ENCODE data around the gene C1QTNF4.
"Not testable (repeated sequence)": the region's sequence is repeated elsewhere in the genome, so short reads cannot be mapped to it uniquely, and the experiment has no call there.

C1QTNF4 gene

DNA sequence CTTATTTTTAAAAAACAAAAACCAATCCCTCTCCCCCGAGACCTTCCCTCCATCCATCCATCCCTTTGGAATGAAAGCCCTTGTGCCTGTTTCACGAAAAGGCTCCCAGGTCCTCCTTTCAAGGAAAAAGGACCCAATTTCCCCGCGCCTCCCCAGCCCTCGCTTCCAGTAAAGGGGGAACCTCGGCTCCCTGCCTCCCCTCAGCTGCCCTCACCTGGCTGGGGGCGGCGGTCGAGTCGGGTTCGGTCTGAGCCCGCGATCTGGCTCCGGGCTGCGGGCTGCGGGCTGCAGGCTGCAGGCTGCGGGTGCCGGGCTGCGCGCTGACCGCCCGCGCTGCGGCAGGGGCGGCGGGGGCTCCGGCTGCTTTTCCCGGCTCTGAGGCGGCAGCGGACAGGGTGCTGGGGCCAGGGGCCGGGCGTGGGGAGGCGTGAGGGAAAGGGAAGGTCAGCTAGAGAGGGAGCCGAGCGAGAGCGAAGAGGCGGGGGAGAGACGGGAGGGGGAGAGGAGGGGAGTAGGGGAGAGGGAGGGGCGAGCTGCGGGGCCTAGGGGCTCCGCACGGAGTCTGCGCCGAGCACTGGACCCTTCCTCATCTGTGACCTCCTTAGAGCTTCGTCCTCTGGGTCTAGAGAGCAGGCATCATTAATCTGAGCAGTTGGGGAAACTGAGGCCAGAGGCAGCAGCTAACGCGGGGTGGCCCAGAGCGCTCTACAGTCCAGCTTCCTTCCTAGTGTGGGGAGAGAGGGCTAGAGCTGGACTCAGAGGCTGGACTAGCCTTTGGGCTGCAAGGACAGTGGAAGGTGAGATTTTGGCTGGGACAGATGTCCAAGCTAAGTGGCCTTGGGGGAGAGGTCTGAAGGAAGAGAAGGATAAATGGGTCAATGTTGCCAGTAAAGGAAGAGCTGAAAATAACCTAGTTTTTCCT lies at the start of gene C1QTNF4:
TSS of gene C1QTNF4 (minus strand) at position 478 of the 922 bp plus-strand sequence. CDS start 3,601 bp downstream, outside the sequence.
- DNase-seq (ENCODE audit: low read depth) = no peak

DNA sequence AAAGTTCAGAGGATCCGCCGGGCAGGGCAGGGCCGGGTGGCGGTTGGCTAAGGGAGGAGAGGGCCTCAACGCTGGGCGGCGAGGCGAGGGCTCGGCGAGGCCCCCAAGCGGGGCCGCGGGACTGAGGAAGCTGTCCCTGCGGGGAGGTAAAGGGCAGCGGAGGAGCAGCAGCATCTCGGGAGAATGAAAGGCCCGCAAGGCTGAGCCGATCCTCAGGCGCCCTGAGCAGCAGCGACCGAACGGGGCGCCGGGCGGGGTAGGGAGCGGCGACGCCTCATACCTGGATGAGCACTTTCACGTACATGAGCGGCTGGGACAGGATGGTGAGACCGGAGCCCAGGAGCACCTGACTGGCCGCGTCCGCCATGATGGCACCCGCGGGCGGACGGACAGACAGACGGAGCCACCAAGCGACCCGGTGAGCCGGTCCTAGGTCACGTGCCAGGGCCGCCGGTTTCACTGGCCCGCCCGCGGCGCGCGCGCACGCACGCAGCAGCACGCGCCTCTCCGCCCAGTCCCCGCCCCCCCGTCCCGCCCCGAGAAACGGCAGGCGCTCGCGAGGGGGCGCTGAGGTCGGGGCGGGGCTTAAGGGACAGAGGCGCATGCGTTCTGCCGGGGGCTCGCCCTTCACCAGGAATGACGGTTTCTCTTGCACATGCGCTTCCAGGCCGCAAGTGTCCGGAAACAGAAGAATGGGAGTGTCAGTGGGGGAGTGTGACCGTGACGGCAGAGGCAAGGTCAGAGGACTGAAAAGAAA lies 48.1 kb upstream of the C1QTNF4 start, which contains the start of gene MTCH2:
TSS of gene MTCH2 (minus strand) at position 461 of the 757 bp plus-strand sequence. CDS start at position 367, 94 bp downstream.
- DNase-seq (ENCODE audit: low read depth) = peak; percentile 97

DNA sequence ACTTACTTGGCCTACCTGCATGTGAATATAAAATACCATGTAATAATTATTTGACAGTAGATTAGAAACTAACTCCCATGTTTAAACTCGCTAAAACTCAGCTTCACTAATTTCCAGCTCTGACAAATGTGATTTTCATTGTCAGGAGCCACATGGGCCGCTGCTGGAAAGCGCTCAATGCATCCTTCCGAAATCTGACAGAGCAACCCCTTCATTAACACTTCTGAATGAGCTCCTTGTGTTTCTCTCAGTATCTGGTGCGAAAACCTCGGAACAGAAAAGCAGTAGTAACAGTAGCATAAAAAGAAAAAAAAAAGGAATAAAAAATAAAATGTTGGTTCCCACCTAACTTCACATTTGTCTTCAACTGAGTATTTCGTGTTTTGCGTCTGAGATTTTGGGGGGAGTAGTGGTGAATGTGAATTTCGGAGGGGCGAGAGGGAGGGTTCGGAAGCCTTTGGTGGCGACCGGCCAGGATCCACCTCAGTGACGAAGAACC lies 47.4 kb upstream of the C1QTNF4 start:
- DNase-seq (ENCODE audit: low read depth) = no peak

DNA sequence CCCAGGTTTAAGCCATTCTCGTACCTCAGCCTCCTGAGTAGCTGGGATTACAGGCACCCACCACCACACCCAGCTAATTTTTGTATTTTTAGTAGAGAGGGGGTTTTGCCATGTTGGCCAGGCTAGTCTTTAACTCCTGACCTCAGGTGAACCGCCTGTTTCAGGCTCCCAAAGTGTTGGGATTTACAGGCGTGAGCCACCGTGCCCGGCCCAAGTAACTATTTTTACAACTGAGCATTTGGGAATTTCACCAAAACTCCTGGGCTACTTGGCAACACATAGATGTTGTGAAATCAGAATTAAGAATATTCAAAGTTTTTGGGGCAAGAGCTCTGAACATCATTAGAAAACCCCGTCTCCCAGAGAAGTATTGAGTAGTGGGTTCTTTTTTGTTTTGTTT lies 46.3 kb upstream of the C1QTNF4 start:
- peak; percentile 47 for DNase-seq (ENCODE audit: low read depth)

GRCh38 chr11:47636331-47636730 lies 42.1 kb upstream of the C1QTNF4 start:
- not testable (repeated sequence) for DNase-seq (ENCODE audit: low read depth)

GRCh38 chr11:47631473-47631872 lies 37.3 kb upstream of the C1QTNF4 start:
- DNase-seq (ENCODE audit: low read depth) = no peak

- DNase-seq (ENCODE audit: low read depth) = no peak
Observed at GRCh38 chr11:47628026-47628425, 33.8 kb upstream of the C1QTNF4 start.

DNA sequence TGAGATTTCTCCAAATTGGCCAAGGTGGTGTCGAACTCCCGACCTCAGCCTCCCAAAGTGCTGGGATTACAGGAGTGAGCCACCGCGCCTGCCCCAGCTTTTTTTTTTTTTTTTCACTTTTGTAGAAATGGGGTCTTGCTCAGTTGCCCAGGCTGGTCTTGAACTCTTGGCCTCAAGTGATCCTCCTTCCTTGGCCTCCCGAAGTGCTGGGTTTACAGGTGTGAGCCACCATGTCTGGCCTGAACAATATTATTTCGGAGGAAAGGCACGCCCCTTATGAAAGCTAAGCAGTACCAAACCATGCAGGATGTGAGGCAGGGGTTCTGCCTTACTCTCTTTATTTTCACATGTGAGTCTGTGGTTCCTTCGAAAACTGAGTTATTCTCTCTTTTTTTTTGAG lies 32.0 kb upstream of the C1QTNF4 start:
- no peak for DNase-seq (ENCODE audit: low read depth)

GRCh38 chr11:47620836-47621378 lies 26.7 kb upstream of the C1QTNF4 start:
- DNase-seq (ENCODE audit: low read depth) = no peak

GRCh38 chr11:47617417-47617809 lies 23.2 kb upstream of the C1QTNF4 start:
- DNase-seq (ENCODE audit: low read depth) = peak; percentile 56

DNA sequence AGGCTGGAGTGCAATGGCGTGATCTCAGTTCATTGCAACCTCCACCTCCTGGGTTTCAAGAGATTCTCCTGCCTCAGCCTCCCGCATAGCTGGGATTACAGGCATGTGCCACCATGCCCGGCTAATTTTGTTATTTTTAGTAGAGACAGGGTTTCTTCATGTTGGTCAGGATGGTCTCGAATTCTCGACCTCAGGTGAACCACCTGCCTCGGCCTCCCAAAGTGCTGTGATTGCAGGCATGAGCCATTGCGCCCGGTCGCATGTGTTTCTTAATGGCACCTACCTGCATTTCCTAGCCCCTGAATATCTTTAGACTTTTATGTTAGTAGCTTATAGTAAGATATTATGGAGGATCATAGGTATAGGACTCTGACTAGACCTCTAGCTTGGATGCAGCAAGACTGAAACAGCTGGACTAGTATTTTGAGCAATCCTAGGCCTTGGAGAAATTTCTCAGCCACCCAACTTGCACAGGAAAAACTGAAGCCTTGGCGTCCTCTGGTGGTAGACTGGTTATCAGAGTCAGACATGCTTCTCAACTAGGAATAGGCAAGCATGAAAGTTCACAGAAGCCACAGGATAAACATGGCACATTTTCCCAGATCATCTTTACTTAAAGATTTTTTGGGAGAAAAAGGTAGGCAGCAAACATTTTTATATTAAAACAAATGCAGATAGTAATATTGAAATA lies 22.7 kb upstream of the C1QTNF4 start:
- DNase-seq (ENCODE audit: low read depth) = peak; percentile 80

GRCh38 chr11:47615249-47615648 lies 21.0 kb upstream of the C1QTNF4 start:
- DNase-seq (ENCODE audit: low read depth) = no peak

GRCh38 chr11:47611348-47611794 lies 17.2 kb upstream of the C1QTNF4 start:
- DNase-seq (ENCODE audit: low read depth) = peak; percentile 19

DNA sequence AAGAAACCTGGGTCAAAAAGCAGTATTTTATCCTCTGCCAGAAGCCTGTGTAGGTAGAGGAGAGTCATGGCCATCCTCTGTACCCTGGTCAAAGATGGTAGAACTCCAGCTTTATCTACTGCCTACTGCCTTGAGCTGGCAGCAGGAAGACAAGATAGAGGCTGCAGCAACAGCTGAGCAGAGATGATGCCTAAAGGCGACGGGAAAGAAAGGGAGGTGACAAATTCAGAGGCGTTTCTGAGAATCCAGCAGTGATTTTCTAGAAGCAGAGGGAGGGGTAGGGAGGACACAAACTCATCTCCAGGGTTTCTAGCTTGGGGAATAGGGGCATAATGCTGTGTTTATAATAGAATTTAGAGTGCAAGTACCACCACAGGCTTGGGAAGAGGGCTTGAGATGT lies 15.5 kb upstream of the C1QTNF4 start:
- DNase-seq (ENCODE audit: low read depth) = no peak

DNA sequence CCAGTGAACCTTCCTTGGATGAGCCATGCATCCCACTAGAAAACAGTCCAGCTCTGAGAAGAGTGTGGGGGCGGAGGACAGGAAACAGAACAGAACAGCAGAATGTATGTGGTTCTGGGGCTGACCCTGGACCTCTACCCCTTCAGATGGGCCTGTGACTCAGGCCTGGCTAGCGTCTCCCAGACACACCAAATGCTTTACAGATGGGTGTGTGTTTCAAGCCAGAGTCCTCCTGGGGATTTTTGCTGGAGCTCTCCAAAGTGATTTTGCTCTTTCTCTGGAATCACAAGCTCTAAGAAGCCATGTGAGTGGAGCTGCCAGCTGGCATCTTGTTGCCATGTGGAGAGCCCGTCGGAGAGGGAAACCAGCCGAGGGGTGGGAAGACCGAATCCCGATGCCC lies 13.2 kb upstream of the C1QTNF4 start:
- peak; percentile 92 for DNase-seq (ENCODE audit: low read depth)

GRCh38 chr11:47606731-47607130 lies 12.5 kb upstream of the C1QTNF4 start:
- DNase-seq (ENCODE audit: low read depth) = no peak

DNA sequence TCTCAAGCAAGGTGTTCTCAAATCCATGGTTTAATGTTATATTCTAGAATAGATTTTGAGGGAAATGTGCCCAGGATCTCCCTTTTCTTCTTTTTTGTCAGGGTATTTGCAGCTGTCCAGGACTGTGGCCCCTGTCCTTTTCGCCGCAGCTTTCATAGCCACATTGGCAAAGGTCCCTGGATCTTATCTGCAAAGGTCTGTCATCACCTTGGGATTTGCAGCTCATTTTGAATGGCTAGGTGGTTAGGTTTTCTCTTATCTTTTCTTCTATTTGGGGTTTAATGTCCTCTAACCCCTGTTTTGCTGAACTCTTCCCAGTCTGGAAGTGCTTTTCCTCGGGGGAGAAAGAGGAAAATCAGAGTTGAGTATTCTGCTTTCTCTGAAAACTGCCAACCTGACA lies 11.7 kb upstream of the C1QTNF4 start:
- DNase-seq (ENCODE audit: low read depth) = no peak

DNA sequence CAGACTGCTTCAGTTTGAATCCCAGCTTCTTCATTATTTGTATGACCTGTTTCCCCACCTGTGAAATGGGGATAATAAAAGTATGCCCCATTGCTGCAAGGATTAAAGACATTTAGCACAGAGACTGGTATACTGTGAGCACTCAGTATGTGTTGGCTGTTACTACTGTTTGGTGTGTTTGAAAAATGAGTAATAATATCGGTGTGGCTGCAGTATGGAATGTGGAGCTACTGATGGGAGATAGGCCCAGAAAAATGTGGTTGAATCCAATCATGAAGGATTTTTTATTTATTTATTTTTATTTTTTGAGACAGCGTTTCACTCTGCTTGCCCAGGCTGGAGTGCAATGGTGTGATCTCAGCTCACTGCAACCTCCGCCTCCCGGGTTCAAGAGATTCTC lies 9.1 kb upstream of the C1QTNF4 start:
- no peak for DNase-seq (ENCODE audit: low read depth)

GRCh38 chr11:47599902-47600301 lies 5.7 kb upstream of the C1QTNF4 start:
- no peak for DNase-seq (ENCODE audit: low read depth)

GRCh38 chr11:47595967-47596366 lies 1.8 kb upstream of the C1QTNF4 start:
- DNase-seq (ENCODE audit: low read depth) = no peak

DNA sequence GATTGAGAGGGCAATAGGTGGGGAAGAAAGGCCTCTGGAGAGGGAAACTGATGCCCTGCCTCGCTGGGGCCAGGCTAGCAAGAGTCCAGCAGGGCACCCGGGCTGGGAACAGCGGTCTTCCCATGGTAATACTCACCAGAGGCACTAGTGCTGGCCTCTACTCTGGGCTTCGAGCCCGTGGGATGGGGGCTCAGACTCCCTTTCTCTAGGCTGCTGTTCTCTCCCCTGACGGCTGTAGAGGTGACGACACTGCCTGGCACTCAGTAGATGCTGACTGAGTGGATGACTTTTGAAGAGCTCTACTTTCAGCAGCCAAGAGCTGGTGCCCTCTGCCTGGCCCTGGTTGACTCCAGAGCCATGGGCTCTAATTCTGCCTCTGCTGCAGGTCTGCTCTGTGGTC lies 818 bp upstream of the C1QTNF4 start:
- no peak for DNase-seq (ENCODE audit: low read depth)

GRCh38 chr11:47593492-47593933 lies 698 bp downstream of the C1QTNF4 start:
- no peak for DNase-seq (ENCODE audit: low read depth)
